Melanocyte of skin (primary cell): ENCODE results near the gene PRKCH. TPM values are rescaled to one million over a fixed set of nuclear protein-coding genes. Genes with fewer than 3 reads are reported as not detected.

ENCODE experiments used
- total RNA-seq, 2 donors: library from RNA; depleted of rRNA; stranded (reverse); fragments of >200 nt; gene quantifications; 2 replicates each; pipeline ENCODE4 v1.2.3, GENCODE V29; 2012

PRKCH gene
- total RNA-seq = 10 to 100 TPM in 1 of 2 donors, 1 to 10 TPM in 1; 5.3 to 23.7 TPM

DNA sequence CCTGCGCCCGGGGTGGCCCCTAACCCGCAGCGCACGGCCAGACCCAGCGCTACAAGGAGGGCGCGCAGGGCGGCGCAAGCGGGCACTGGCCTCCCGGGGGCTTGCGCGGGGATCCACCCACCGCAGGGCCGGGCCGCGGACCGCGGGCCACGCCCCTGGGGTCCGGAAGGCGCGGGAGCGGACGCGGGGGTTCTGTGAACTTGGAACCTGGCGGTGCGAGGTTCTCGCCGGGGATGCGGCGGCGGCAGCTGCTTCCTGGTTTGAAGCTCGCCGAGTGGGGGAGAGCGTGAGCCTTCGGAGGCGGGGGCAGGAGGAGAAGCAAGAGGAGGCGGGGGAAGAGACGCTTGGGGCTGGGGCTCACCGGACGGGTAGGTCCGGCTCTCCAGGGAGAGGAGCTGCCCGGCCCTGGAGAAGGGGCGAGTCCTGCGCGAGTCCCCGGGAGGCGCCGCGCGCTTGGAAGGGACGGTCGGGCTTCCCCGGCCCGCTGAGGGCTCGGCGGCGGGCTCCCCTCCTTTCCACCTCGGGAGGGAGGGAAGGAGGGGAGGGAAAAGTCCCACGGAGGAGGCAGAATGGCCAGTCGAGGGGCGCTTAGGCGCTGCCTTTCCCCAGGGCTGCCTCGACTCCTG lies at the start of gene PRKCH:
TSS of gene PRKCH (plus strand) at position 195 of the 626 bp plus-strand sequence. CDS start 523 bp downstream, outside the sequence.

DNA sequence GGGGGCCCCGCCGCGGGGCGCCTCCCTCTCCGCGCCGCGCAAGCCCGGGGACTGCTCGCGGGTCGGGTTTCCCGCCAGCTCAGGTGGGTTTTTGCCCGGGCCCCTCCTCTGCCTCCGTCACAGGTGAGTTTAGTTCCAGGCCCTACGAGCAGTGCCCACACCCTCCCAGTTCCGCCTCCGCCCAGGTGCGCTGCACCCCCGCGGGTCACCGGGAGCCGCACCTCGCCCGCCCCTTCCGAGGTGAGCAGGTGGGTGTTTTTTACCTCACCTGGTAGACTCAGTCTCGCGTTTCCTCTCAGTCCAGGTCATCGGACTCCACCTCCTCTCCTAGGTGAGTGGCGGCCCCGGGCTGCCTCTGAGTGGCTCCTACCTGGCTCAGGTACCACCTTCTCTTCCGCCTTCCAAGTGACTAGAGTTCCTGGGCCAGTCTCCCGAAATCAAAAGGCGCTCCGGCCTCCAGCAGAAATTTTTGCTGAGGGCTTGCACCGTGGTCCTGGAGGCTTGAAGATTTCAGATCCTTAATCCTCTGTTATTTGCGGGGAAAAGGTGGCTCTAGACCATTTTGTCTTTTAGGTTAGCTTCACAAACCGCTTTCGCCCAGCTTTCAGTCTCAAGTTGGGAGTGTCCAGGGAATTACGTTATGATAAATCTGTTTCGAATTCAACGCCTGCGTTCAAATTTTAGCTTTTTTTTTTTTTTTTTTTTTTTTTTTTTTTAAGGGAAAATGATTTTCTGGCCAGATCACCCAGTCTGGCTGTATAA lies 40.0 kb upstream of the PRKCH start, which contains the start of gene TMEM30B:
TSS of gene TMEM30B (minus strand) at position 153 of the 762 bp plus-strand sequence. CDS start 191 bp downstream, outside the sequence.

Other genes with a start within 250 kb of the PRKCH start
- gene TMEM30B, start 40.2 kb upstream of the PRKCH start, total RNA-seq = under 1 TPM in 1 of 2 donors, not detected in 1; under 0.01 TPM